Embryonic facial prominence (tissue), 1 donor: ENCODE data around the gene KRTAP10-3.
"Not testable (repeated sequence)": the region's sequence is repeated elsewhere in the genome, so short reads cannot be mapped to it uniquely, and the experiment has no call there.

Source experiments
- DNase-seq: peaks from one replicate; pipeline ENCODE4 v3.0.0-alpha.2; 2016; ENCODE audit errors: extremely low spot score

Gene KRTAP10-3

GRCh38 chr21:44590311-44590721 lies 31.7 kb upstream of the KRTAP10-3 start:
- DNase-seq = no peak

GRCh38 chr21:44589586-44590305 lies 31.2 kb upstream of the KRTAP10-3 start:
- no peak for DNase-seq

GRCh38 chr21:44589094-44589493 lies 30.5 kb upstream of the KRTAP10-3 start:
- no peak for DNase-seq

GRCh38 chr21:44585892-44586291 lies 27.3 kb upstream of the KRTAP10-3 start:
- DNase-seq = no peak

- no peak for DNase-seq
Measured at GRCh38 chr21:44583800-44584147, 25.2 kb upstream of the KRTAP10-3 start.

- DNase-seq = peak; percentile 36
Measured at GRCh38 chr21:44583089-44583799, 24.6 kb upstream of the KRTAP10-3 start.

- DNase-seq = no peak
Measured at GRCh38 chr21:44582055-44582454, 23.5 kb upstream of the KRTAP10-3 start.

GRCh38 chr21:44581158-44581557 lies 22.6 kb upstream of the KRTAP10-3 start:
- no peak for DNase-seq

GRCh38 chr21:44580231-44580821 lies 21.7 kb upstream of the KRTAP10-3 start, which contains the start of gene KRTAP10-5:
Gene KRTAP10-5, minus strand, starts transcription at chr21:44580604. Its CDS starts 26 bp downstream, at chr21:44580578.
- DNase-seq = not testable (repeated sequence)

- DNase-seq = no peak
Measured at GRCh38 chr21:44579833-44580144, 21.2 kb upstream of the KRTAP10-3 start.

GRCh38 chr21:44579056-44579832 lies 20.6 kb upstream of the KRTAP10-3 start:
- no peak for DNase-seq

- no peak for DNase-seq
Measured at GRCh38 chr21:44578371-44579055, 19.9 kb upstream of the KRTAP10-3 start.

GRCh38 chr21:44576025-44576420 lies 17.4 kb upstream of the KRTAP10-3 start:
- DNase-seq = no peak

- DNase-seq = no peak
Measured at GRCh38 chr21:44575307-44576024, 16.9 kb upstream of the KRTAP10-3 start.

- DNase-seq = no peak
Measured at GRCh38 chr21:44574457-44575306, 16.1 kb upstream of the KRTAP10-3 start.

- DNase-seq = not testable (repeated sequence)
Measured at GRCh38 chr21:44573630-44574456, 15.2 kb upstream of the KRTAP10-3 start, which contains the start of gene KRTAP10-4. Gene KRTAP10-4, plus strand, starts transcription at chr21:44573729. Its CDS starts 30 bp downstream, at chr21:44573759.

GRCh38 chr21:44572959-44573583 lies 14.5 kb upstream of the KRTAP10-3 start:
- no peak for DNase-seq
